CD4-positive, alpha-beta T cell treated with Interleukin-4 for 1 hour (primary cell): ENCODE data around the gene TMEM184C.

Source experiments
- DNase-seq, 2 donors: peaks; one replicate each; pipeline ENCODE4 v3.0.0-alpha.2; 2020 to 2022

Gene TMEM184C

DNA sequence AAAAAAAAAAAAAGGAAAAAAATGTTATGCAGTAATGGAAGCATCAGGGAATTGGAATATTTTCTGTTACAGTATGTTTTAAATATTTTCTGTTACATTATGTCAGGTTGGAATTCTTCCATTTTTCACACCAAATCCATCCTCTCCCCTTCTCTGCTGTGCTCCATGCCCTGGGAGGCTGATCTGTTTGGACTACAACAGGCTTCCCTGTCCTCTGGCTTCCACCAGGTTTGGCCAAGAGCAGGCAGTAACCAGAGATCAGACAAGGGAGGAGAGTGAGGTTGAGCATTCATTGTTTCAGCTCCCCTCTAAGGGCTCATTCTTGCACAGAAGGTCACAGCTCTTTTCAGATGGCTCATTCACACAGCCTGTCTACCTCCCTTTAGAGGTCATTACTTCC, 11.7 kb upstream of the TMEM184C start:
- DNase-seq, result no peak

DNA sequence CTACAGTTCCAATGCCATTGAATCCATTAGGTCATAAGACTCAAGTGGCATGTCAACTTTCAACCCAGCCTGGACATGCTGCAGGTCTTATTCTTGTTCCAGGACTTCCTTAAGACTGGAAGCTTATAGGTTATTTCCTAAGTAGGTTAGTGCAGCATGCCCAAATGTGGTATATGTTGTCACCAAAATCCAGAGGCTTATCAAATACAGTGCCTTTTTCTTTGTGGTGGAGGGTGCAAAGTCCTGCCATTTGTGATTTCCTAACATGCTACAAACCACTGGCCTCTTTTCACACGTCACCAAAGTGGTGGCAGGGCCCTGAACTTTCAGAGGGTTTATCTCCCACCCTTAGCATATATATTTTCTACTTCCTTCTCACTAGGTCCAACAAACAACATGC, 9.7 kb upstream of the TMEM184C start:
- no peak for DNase-seq

DNA sequence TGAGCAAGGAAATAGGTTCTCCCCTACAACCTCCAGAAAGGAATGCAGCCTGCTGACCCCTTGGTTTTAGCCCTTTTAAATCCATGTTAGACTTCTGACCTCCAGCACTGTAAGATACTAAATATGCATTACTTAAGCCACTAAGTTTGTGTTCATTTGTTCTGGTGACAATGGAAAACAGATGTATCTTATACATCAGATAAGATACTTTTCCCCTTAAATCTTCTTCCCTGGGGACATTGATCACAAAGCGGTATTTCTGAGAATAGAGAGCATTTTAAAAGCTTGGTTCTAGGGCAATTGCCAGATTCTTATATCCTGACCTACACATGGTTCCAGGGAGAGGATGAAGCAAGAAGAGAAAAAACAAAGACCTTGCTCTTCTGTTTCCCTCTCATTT, 6.5 kb upstream of the TMEM184C start:
- DNase-seq, result no peak

DNA sequence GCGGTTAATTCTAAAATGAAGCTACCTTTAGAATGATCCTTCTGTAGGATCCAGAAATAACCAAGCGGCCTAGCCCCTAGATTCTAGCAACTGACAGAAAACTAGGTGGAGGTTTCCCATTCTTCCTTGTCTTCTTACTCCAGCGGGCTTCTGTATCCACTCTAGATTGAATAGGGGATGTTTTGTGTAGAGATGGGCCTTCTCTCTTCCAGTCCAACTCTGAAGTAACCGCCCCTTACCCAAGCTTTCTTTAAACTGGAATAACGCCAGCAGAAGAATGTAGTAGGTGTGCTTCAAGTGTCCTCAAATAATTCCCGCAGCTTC, 386 bp upstream of the TMEM184C start:
- no peak for DNase-seq

DNA sequence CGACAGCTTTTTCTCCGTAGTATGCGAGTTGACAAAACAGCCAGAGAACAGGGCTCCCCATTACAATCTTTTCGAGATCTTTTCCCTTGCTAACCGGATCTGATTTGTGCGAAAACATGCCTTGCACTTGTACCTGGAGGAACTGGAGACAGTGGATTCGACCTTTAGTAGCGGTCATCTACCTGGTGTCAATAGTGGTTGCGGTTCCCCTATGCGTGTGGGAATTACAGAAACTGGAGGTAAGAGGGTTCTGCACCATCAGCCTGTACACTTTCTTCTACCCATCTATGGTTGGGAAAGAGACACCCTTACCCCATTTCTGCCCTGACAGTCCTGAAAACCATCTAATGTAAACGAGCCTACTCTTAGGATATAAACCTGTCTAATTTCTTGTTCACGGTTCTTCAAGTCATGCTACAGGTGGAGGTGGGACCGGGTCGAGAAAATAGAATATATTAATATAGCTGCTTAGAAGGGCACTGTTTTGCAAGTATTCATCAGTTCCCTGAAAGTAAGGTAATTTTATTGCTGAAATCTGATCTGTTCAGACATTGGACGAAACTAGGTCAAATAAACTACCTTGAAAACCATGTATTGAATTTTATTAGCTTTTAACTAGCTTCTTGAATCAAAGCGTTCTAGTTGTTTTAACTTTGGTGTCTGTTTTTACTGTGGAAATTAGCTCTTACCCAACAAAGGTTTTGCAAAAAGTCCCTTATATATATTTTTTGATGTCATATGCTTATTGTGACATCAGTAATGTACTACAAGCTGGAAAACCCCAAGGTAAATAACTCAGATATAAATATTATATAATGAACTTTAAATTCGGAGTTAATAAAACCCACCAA, 869 bp downstream of the TMEM184C start:
- DNase-seq, result peak in 1 of 2 donors; percentile 50

DNA sequence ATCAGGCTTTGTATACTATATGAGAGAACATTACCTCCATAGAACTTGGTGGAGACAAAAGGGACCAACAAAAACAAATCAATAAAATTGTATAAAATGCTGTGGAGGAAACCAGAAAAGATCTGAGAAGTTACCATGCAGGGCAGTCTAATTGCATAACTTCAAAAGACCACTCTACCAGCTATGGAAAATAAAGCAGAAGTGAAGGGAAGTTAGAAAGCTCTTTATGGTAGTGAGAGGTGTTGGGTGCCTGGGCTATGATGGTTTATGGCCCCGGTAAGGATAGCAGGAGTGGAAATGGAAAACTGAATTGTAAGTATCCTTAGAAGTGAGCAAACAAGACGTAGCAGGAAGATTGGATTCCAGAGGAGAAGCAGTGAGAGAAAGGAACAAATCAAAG, 3.1 kb downstream of the TMEM184C start:
- no peak for DNase-seq

DNA sequence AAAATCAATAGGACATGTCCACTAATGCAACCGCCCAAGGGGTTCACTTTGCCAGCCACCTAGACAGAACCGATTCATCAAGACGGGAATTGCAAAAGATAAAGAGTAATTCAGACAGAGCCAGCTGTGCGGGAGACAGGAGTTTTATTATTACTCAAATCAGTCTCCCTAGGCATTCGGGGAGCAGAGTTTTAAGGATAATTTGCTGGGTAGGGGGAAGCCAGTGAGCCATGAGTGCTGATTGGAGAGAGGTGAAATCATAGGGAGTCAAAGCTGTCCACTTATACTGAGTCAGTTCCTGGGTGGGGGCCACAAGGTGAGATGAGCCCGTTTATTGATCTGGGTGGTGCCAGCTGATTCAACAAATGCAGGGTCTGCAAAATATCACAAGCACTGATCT, 8.5 kb downstream of the TMEM184C start:
- DNase-seq, result no peak

DNA sequence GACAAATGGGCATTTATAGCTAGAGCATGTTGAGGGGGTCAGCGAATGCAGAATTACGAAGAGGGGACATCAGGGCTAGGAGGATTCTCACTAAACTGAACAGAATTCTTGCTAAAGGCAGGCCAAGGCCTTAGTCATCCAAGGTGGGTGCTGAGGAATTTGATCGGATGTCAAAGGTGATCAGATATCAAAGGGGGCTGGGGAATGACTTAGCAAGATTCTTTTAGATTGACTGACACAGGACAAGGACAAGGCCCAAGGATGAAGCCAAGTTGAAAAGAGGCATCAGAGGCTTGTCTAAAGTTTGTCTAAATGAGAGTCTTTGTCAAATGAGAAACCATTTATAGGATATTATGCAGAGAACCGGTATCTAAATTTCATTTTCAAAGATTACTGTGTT, 9.7 kb downstream of the TMEM184C start:
- DNase-seq, result no peak

DNA sequence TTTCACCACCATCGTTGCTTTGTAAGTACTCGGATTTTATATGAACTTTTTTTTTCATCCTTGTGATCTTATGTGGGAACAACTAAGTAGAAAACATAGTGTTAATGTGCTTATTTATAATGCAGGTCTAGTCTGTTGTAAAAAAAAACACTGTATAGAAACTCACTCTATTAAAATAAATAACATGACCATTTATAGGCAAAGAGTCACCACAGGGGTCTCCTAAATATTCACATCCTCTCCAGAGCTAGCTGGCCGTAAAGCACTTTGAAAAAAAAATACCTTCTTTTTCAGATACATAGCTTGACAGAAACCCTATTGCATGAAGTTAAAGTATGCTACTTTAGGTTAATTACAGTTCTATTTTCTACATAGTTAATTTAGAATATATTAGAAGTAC, 11.2 kb downstream of the TMEM184C start:
- DNase-seq, result no peak

DNA sequence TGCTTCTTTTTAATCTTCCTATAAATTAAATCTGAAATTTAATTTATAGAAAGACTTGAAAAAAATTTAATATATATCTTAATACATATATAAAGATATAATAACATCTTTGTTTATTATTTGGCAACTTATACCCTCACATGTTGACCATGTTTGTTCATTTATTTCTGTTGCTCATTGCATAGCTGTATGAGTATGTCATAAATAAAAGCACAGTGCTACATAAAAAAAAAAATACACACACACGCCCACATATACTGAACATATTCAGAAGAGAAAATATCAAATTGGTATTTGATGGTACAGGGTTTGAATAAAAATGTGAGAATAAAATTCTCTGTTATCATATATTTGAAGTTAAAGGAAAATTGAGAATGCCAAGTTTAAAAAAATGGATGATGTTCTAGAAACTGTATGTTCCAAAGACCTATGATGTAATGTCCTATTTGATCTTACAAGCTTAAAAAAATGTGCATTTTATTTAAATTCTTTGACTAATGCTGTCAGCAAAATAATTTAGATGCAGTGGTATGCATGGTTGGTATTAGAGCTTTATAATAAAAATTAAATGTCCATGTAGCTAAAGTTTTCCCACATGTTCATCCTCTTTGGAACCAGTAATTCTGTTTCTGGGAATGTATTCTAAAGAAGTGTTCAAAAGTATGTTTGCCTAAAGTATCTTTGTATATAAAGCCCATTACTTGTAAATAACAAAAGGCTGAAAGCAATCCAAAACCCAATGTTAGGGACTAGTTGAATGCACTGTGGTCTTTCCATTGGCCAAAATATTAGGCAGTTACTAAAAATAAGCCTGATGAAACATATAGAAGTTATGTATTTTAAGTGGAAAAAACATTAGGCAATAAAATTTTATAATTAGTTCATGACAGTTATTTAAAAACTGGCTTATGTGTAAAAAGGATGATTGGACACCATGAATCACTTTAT, 12.9 kb downstream of the TMEM184C start:
- DNase-seq, result no peak

DNA sequence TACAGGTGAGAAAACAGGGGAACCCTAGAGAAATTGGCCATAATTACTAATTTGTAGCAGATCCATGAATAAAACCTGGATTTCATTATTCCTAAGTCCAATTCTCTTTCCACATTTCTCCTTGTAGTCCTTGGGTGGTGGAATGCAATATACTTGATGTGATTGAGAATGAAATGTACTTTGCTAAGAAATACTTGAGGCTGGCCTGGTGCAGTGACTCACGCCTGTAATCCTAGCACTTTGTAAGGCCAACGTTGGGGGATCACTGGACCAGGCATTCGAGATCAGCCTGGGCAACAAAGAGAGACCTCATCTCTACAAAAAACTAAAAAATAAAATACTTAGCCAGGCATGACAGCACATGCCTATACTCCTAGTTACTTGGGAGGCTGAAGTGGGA, 15.9 kb downstream of the TMEM184C start:
- no peak for DNase-seq

DNA sequence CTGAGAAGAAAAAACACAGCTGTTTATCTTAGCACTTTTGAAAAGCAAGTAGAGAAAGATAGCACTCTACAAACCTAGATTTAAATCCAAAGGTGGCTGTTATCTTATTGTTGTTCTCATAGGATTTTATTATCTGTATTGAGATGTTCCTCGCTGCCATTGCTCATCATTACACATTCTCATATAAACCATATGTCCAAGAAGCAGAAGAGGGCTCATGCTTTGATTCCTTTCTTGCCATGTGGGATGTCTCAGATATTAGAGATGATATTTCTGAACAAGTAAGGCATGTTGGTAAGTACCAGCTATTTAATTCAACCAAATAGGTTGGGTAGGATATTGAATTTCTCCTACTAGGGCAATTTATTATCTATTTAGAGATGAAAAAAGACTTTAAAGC, 16.4 kb downstream of the TMEM184C start:
- DNase-seq, result no peak

DNA sequence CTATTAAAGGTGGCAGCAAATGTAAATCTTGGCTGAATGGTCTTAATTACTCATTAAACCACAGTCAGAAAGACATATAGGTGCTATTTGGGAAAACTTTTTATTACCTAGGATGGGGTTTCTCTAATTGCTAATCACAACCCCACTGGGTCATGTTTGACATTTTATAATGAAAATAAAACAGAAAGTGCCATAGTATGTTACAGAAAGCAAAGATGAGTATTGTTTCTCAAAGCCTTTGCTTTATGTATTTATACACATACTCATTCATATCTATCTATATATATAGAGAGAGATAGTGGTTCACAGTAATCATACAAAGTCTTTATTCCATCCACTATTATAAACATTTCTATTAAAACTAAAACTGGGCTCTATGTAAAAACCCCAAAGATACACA, 18.2 kb downstream of the TMEM184C start:
- no peak for DNase-seq

DNA sequence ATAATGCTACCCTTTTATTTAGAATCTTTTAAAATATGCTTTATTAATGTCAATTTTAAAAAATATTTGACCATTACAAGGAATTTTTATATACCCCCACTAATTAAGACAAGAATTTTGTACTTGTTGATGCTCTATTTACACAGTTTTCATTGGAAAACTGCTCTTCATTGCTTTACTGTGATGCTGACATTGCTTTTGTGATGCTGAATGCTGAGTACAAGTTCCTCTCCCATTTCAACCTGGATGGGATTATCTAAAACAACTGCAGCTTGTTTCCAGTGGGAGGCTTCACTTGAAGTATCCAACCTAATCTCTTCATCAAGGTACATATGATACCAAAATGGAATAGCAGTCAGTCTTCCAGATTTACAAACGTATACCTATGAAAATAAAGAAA, 21.2 kb downstream of the TMEM184C start:
- no peak for DNase-seq

DNA sequence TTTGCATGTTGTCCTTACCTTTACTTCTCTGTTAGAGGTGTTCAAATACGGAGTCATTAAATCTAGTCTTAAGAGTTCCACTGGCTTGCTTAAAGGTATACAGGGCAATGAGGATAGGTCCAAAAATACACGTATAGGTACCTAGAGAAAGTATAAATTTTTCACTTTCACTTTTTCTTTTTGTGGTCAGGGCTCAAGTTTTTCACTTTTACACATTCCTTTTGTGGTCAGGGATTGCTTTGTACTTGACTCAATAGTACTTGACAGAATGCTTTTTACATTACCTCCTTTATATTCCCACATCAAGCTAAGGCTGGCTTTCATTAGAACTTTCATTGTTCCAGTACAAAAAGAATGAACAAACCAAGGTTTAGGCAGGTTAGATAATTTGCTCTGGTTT, 21.7 kb downstream of the TMEM184C start:
- peak in 1 of 2 donors; percentile 16 for DNase-seq

DNA sequence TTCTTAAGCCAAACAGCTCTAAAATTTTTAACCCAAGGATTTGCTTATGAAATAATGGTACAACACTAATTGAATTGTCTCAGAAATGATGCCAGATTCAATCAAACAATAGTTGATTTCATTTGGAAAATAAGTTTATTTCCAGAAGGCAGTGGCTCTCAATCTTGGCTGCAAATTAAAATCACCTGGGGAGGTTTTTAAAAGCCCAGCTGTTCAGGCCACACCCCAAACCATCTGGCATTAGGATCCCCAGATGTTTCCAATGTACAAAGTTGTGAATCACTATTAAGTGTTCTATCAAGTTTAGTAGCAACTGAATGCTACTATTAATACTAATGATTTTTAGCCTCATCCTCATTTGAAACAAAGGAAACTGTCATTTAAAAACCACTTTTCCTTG, 22.2 kb downstream of the TMEM184C start:
- no peak for DNase-seq

DNA sequence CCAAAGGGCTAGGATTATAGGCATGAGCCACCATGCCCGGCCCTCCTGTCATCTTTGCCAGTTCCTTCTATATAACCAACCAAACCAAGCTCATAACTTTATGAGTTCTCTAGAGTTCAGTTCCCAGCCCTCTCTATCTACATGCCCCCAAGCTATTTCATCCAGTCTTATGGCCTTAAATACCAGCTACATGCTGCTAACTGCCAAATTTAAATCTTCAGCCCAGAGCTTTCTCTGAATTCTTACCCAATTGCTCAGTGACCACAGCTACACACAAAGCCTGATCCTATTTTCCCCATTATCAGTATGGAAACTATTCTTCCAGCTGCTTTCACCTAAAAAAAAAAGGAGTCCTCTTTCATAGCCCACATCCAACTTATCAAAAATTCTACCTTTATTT, 23.1 kb downstream of the TMEM184C start:
- DNase-seq, result no peak

DNA sequence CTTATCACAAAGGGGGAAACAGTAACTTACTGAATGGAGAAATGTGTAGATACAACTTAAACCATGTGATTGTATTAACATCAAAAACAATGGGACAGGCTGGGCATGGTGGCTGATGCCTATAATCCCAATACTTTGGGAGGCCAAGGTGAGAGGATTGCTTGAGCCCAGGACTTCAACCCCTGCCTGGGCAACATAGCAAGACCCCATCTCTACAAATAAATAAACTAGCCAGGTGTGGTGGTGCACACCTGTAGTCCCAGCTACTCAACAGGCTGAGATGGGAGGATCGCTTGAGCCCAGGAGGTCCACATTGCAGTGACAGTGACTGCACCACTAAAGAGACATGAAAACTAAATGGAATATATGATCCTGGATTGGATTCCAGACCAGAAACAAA, 26.4 kb downstream of the TMEM184C start:
- DNase-seq, result no peak

DNA sequence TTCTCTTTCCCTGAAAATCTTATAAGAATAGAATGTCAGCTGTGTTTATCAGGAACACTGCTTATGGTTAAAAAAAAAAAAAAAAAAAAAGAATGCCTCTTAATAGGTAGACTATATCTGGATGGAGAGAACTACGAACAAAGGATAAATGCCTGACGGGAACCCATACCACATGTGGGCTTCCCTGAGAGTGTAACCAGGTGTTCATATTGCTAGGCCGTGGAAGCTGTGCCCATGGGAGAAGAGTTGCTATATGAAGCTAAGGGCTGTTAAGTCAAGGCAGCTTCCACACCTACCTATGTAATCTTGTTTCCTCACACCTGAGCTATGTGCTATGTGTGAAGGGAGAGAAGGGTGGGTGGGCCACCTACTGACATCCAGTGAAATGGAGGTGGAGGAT, 27.3 kb downstream of the TMEM184C start:
- DNase-seq, result no peak

DNA sequence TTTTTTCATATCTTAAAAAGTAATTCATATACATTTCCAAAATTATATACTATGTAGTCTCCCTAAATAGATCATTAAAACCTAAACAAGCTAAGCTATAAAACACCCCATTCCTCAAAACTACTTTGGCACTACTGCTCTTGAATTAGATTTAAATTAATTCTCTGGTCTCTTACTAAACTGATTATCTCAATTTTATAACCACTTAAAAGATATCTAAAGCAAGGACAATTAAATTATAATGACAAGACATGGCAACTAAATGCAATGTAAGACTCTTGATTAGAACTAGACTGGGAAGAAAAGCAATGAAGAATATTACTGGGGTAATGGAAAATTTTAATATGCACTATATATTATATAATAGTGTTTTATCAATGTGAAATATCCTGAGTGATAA, 27.9 kb downstream of the TMEM184C start:
- DNase-seq, result no peak

DNA sequence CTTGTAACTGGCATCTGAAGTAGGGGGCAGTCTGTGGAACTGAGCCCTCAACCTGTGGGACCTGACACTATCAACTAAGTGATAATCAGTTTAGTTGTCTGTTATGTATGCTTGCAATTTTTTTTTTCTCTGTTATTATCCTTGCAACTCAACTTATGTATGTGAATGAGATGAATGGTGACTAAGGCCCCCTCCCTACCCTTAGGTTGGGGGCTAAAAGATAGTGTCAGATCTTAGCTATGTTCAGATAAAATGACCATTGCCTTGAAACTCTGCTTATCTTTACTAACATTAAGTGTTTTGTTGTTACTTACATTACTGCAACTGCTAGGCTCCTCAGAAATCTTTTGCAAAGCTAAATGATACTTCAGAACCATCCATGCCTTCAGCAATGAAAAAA, 31.5 kb downstream of the TMEM184C start:
- no peak for DNase-seq

DNA sequence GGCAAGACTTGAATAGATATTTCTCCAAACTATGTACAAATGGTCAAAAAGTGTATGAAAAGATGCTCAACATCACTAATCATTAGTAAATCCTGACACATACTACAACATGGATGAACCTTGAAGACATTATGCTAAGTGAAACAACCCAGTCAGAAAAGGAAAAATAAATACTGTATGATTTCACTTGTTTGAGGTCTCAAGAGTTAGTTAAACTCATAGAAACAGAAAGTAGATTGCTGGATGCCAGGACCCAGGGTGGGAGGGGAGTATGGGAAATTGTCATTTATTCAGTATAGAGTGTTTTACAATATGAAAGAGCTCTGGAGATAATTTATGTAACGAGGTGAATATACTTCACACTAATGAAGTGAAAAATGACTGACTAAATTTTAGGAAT, 34.4 kb downstream of the TMEM184C start:
- no peak for DNase-seq

DNA sequence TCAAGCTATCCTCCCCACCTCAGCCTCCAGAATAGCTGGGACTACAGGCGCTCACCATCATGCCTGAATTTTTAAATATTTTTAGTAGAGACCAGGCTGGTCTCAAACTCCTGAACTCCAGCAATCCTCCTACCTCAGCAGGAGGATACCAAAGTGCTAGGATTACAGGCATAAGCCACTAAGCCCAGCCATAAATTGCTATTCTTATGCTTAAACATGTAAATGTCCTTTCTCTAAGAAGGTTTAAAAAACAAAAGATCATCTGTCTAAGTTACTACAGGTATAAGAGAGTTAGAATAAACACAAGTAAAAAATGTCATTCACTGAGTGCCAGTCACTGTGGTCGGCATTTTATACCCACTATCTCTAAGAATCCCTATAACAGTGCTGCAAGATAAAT, 38.4 kb downstream of the TMEM184C start:
- DNase-seq, result no peak

DNA sequence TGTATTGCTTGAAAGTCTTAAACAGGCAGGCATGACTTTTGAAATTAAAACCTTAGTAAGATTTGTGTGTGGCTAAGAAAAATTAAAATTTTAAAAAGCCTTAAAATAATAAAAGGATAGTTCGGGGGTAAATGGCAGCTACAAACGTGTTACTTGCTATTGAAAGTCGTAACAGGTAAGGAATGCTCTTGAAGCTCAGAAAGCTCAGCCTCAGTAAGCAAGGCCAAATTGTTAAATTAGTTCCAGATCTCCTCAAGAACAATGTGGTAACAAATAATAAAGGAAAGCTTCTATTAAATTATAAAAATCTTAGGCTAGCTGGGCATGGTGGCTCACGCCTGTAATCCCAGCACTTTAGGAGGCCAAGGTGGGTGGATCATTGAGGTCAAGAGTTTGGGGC, 41.3 kb downstream of the TMEM184C start:
- no peak for DNase-seq
